GM20000 (cell line): ENCODE measurements around the gene CFAP58.

Experiments used
- DNase-seq: peaks from one replicate; pipeline ENCODE4 v3.0.0; 2012; ENCODE audit warnings: low spot score
- CTCF ChIP-seq: IDR thresholded peaks from 2 replicates; pipeline ENCODE4 v1.5.1; 2012; ENCODE audit warnings: mild to moderate bottlenecking, control low read depth; ENCODE audit errors: extremely low read depth, missing control alignments

CFAP58 gene

GRCh38 chr10:104429846-104430245, 76.2 kb downstream of the CFAP58 start:
- TF ChIP-seq CTCF: no peak
- DNase-seq: no peak

GRCh38 chr10:104430360-104430759, 76.7 kb downstream of the CFAP58 start:
- no peak for TF ChIP-seq CTCF
- no peak for DNase-seq

- TF ChIP-seq CTCF: no peak
- no peak for DNase-seq
Measured at GRCh38 chr10:104433669-104434068, 80.0 kb downstream of the CFAP58 start.

GRCh38 chr10:104434601-104435000, 81.0 kb downstream of the CFAP58 start:
- DNase-seq: no peak
- no peak for TF ChIP-seq CTCF

- no peak for TF ChIP-seq CTCF
- no peak for DNase-seq
Measured at GRCh38 chr10:104435822-104436221, 82.2 kb downstream of the CFAP58 start.

GRCh38 chr10:104437226-104437625, 83.6 kb downstream of the CFAP58 start:
- TF ChIP-seq CTCF: no peak

GRCh38 chr10:104440221-104440620, 86.6 kb downstream of the CFAP58 start:
- DNase-seq: no peak
- TF ChIP-seq CTCF: no peak

More at GRCh38 chr10:104437226-104437625, 83.6 kb downstream of the CFAP58 start:
- no peak for DNase-seq
